Endothelial cell of umbilical vein (primary cell): Measurements from ENCODE around the gene DNAH9. TPM values are rescaled to one million over a fixed set of nuclear protein-coding genes. Genes with fewer than 3 reads are reported as not detected.

Experiments
- BruUV-seq: library from RNA; stranded (reverse); fragments of 400-500 nt; replicated peaks from 2 replicates; lab custom pipeline; 2021; lab: Mats Ljungman, UMichigan
- CTCF ChIA-PET: fragments of 300-600, 350-600 bp; sonication (Branson Sonifier 250); formaldehyde crosslinking; loops from one replicate; lab custom pipeline; 2021; ENCODE audit warnings: antibody characterized with exemption, inconsistent platforms; lab: Charles Lee
- POLR2A ChIA-PET: fragments of 300-600, 350-600 bp; sonication (Branson Sonifier 250); formaldehyde crosslinking; loops from one replicate; lab custom pipeline; 2021; ENCODE audit warnings: antibody characterized with exemption, inconsistent platforms; lab: Charles Lee
- DNase-seq: peaks from one replicate; pipeline ENCODE4 v3.0.0-alpha.2; 2011; ENCODE audit warnings: low read depth, low spot score
- FAIRE-seq: peaks from 2 replicates; lab custom pipeline; 2011; peaks lifted over from hg19 to GRCh38; lab: Jason Lieb, UNC
- H2AFZ ChIP-seq: 2 replicates; pipeline ENCODE4 v1.6.0; 2012; ENCODE audit warnings: low read depth, low read length, control low read depth, inconsistent platforms
- H3K27ac ChIP-seq: 2 replicates; pipeline ENCODE4 v1.5.1; 2011; ENCODE audit warnings: low read depth, mild to moderate bottlenecking, control low read depth, low read length, moderate library complexity; ENCODE audit not compliant: insufficient read depth
- H3K27me3 ChIP-seq, 2 experiments: 2 replicates each; pipeline versions ENCODE4 v1.6.0 to v1.6.1; 2011; ENCODE audit warnings: low read length in 2 of 2, mixed read lengths in 1 of 2; ENCODE audit not compliant: control insufficient read depth in 2 of 2, insufficient read depth in 2 of 2
- H3K36me3 ChIP-seq, 2 experiments: 2 replicates in 1 of 2; 3 replicates in 1 of 2; pipeline ENCODE4 v1.5.1; 2011; ENCODE audit warnings: low read length in 2 of 2, mild to moderate bottlenecking in 1 of 2, moderate library complexity in 1 of 2; ENCODE audit not compliant: control insufficient read depth in 2 of 2, insufficient read depth in 2 of 2; ENCODE audit errors: extremely low read depth in 1 of 2
- H3K4me1 ChIP-seq: 3 replicates; pipeline ENCODE4 v1.5.1; 2011; ENCODE audit warnings: mild to moderate bottlenecking, low read length; ENCODE audit not compliant: control insufficient read depth, insufficient read depth; ENCODE audit errors: extremely low read depth
- H3K4me2 ChIP-seq: 2 replicates; pipeline ENCODE4 v1.6.1; 2011; ENCODE audit warnings: low read length, control low read depth, mixed read lengths; ENCODE audit not compliant: insufficient read depth
- H3K4me3 ChIP-seq, 3 experiments: fragments of 200-600 bp in 1 of 3; sonication (generic), shearing (Covaris generic) in 1 of 3; replicated peaks in 1 of 3; 2 replicates each; pipeline ENCODE4 v1.5.1; 2011 to 2016; ENCODE audit warnings: control low read depth in 3 of 3, low read length in 3 of 3, mild to moderate bottlenecking in 2 of 3, inconsistent platforms in 1 of 3, low read depth in 1 of 3, moderate library complexity in 1 of 3; ENCODE audit not compliant: insufficient read depth in 1 of 3
- H3K79me2 ChIP-seq: 2 replicates; pipeline ENCODE4 v1.6.0; 2012; ENCODE audit warnings: low read length, inconsistent platforms; ENCODE audit not compliant: control insufficient read depth, insufficient read depth
- H3K9ac ChIP-seq: replicated peaks from 2 replicates; pipeline ENCODE3; 2011; ENCODE audit warnings: low read length, control low read depth; ENCODE audit not compliant: insufficient read depth; ENCODE audit errors: extremely low read depth
- H3K9me1 ChIP-seq: replicated peaks from 3 replicates; pipeline ENCODE4 v1.6.0; 2011; ENCODE audit warnings: mild to moderate bottlenecking, low read length; ENCODE audit not compliant: control insufficient read depth, insufficient read depth; ENCODE audit errors: extremely low read depth
- H3K9me3 ChIP-seq: replicated peaks from 2 replicates; pipeline ENCODE4 v1.5.1; 2012; ENCODE audit warnings: low read length, inconsistent platforms; ENCODE audit not compliant: control insufficient read depth, insufficient read depth
- H4K20me1 ChIP-seq: replicated peaks from 2 replicates; pipeline ENCODE3; 2011; ENCODE audit warnings: mild to moderate bottlenecking, low read length; ENCODE audit not compliant: control insufficient read depth, insufficient read depth; ENCODE audit errors: extremely low read depth
- EZH2 ChIP-seq: IDR thresholded peaks from 2 replicates; pipeline ENCODE4 v1.6.1; 2012; ENCODE audit warnings: borderline replicate concordance, low read depth, mild to moderate bottlenecking, moderate library complexity, low read length, inconsistent platforms; ENCODE audit not compliant: severe bottlenecking
- FOS ChIP-seq: IDR thresholded peaks from 2 replicates; pipeline ENCODE4 v1.6.1; 2011; ENCODE audit warnings: mild to moderate bottlenecking, low read length, moderate library complexity, borderline replicate concordance; ENCODE audit not compliant: insufficient read depth
- GATA2 ChIP-seq: IDR thresholded peaks from 2 replicates; pipeline ENCODE4 v1.7.0; 2011; ENCODE audit warnings: low read depth, mild to moderate bottlenecking, moderate library complexity, mixed read lengths, low read length; ENCODE audit not compliant: insufficient read length, insufficient read depth
- JUN ChIP-seq: IDR thresholded peaks from 2 replicates; pipeline ENCODE4 v1.6.1; 2011; ENCODE audit warnings: borderline replicate concordance, low read depth; ENCODE audit not compliant: insufficient read length, insufficient read depth
- MYC ChIP-seq: IDR thresholded peaks from one replicate; pipeline ENCODE4 v1.6.1; 2011; ENCODE audit warnings: mild to moderate bottlenecking, low read depth, low read length
- POLR2A ChIP-seq: IDR thresholded peaks from 2 replicates; pipeline ENCODE4 v1.6.1; 2012; ENCODE audit warnings: low read depth, mild to moderate bottlenecking, control low read depth, low read length
- POLR2AphosphoS5 ChIP-seq: IDR thresholded peaks from 2 replicates; pipeline ENCODE4 v1.6.1; 2012; ENCODE audit warnings: low read depth, mild to moderate bottlenecking, control low read depth, low read length, moderate library complexity; ENCODE audit not compliant: insufficient read depth
- dilution Hi-C: fragments of 300-500 bp; cut with MboI; formaldehyde crosslinking; loops from one replicate; pipeline ENCODE4 v1.15.0; 2019; ENCODE audit warnings: low sequenced_read_pairs; ENCODE audit not compliant: extremely low pct_ligation_motif_present
- intact Hi-C: fragments of 100-400 bp; cut with micrococcal nuclease; formaldehyde crosslinking; loops from one replicate; pipeline ENCODE4 v1.10.0; 2022
- polyA plus RNA-seq, 4 experiments: library from polyadenylated mRNA; depleted of rRNA in 3 of 4; stranded (reverse) in 3 of 4; unstranded in 1 of 4; fragments of >200 nt; gene quantifications; 2 replicates each; pipeline versions ENCODE4 v1.2.1 to v1.2.3, GENCODE V29; 2011 to 2012; ENCODE audit warnings: missing spikeins in 1 of 4
- total RNA-seq: library from RNA; stranded (reverse); gene quantifications from 2 replicates; pipeline ENCODE4 v1.2.3, GENCODE V29; 2021
- TF ChIP-seq, protein P1 (sequence below), 2 donors: IDR thresholded peaks; 1 replicate in 1 of 2; 2 replicates in 1 of 2; pipeline ENCODE4 v1.5.1; 2011; ENCODE audit warnings: low read length in 2 of 2, mild to moderate bottlenecking in 2 of 2, moderate library complexity in 2 of 2, control low read depth in 1 of 2, inconsistent platforms in 1 of 2, low read depth in 1 of 2; ENCODE audit not compliant: insufficient read depth in 1 of 2; ENCODE audit errors: extremely low read depth in 1 of 2
- TF ChIP-seq, protein P2 (sequence below): IDR thresholded peaks from 2 replicates; pipeline ENCODE4 v1.6.1; 2011; ENCODE audit not compliant: insufficient read depth, insufficient read length

The DNAH9 gene
- total and polyA plus RNA-seq, 2 donors (not counting 3 experiments of a cell fraction or from before 2014, with no cell fraction given), result not detected

DNA sequence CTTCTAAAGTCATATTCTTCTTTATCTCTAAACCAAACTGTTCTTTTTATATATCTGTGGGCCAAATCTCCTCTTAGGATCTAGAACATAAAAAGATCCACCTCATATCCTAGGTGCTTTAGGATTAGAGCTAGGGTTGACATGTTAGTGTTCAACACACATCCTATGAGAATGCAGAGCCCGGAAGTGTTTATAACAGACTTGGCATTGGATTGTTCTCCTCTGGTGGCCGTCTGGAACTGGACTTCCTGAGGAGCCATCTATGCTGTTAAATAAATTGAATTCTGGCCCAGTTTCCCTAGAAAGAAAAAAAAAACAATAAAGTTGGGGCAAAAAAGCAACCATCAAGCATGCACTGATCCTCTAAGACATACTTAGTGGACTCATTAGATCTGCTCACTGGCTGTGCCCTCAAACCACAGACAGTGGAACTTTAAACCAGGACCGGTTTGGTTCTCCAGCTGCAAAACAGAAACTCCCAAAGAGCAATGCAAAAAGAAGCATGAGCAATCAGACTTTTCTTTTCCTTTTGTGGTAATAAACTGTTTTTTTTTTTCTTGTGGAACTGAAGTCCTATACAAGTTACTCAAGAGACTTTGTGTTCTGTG is 216.5 kb downstream of the DNAH9 start:
- TF ChIP-seq GATA2 (no peak), FOS (no peak), POLR2AphosphoS5 (no peak), EZH2 (no peak), POLR2A (no peak), MYC (no peak), JUN (no peak)
- TF ChIP-seq, protein P1, sequence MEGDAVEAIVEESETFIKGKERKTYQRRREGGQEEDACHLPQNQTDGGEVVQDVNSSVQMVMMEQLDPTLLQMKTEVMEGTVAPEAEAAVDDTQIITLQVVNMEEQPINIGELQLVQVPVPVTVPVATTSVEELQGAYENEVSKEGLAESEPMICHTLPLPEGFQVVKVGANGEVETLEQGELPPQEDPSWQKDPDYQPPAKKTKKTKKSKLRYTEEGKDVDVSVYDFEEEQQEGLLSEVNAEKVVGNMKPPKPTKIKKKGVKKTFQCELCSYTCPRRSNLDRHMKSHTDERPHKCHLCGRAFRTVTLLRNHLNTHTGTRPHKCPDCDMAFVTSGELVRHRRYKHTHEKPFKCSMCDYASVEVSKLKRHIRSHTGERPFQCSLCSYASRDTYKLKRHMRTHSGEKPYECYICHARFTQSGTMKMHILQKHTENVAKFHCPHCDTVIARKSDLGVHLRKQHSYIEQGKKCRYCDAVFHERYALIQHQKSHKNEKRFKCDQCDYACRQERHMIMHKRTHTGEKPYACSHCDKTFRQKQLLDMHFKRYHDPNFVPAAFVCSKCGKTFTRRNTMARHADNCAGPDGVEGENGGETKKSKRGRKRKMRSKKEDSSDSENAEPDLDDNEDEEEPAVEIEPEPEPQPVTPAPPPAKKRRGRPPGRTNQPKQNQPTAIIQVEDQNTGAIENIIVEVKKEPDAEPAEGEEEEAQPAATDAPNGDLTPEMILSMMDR (IDR thresholded peaks at IDR 0.05; ENCODE audit: extremely low read depth in 1 of 2, insufficient read depth in 1 of 2, low read depth in 1 of 2, low read length in 2 of 2), result no peak
- TF ChIP-seq, protein P2, sequence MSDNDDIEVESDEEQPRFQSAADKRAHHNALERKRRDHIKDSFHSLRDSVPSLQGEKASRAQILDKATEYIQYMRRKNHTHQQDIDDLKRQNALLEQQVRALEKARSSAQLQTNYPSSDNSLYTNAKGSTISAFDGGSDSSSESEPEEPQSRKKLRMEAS, result no peak
- ChIA-PET CTCF (no interaction called here), POLR2A (no interaction called here)
- Histone ChIP-seq H3K36me3 (no peaks in the 10 kb centered on the region), H4K20me1 (no peaks in the 10 kb centered on the region), H3K27me3 (no peaks in the 10 kb centered on the region), H3K79me2 (no peaks in the 10 kb centered on the region), H3K9ac (no peak overlapping the region), H3K4me2 (no peak overlapping the region), H3K4me1 (no peaks in the 10 kb centered on the region), H3K4me3 (no peak overlapping the region), H2AFZ (no peak overlapping the region), H3K9me3 (no peaks in the 10 kb centered on the region), H3K9me1 (no peaks in the 10 kb centered on the region), H3K27ac (no peak overlapping the region)
- BruUV-seq, result no TSS peak
- DNase-seq (no peak), FAIRE-seq (no peak)
- intact Hi-C loops (no loop called here), dilution Hi-C loops (no loop called here)
